Hepatocyte (in vitro differentiated cells): Measurements from ENCODE around the gene SLCO2A1. TPM values are rescaled to one million over a fixed set of nuclear protein-coding genes. Genes with fewer than 3 reads are reported as not detected.

Experiments
- DNase-seq: peaks from one replicate; pipeline ENCODE4 v3.0.0-alpha.2; 2016; ENCODE audit warnings: low spot score
- H2AFZ ChIP-seq: fragments of 200-600 bp; sonication (generic); 2 replicates; pipeline ENCODE4 v1.6.0; 2016; ENCODE audit warnings: antibody characterized with exemption, mild to moderate bottlenecking
- H3K27ac ChIP-seq: fragments of 200-600 bp; sonication (generic); 2 replicates; pipeline ENCODE4 v1.5.1; 2016; ENCODE audit warnings: mild to moderate bottlenecking
- H3K27me3 ChIP-seq: fragments of 200-600 bp; sonication (generic); 2 replicates; pipeline ENCODE4 v1.6.1; 2016
- H3K36me3 ChIP-seq: fragments of 200-600 bp; sonication (generic); replicated peaks from 2 replicates; pipeline ENCODE4 v1.5.1; 2016; ENCODE audit warnings: low read depth; ENCODE audit not compliant: insufficient read depth
- H3K4me1 ChIP-seq: fragments of 200-600 bp; sonication (generic); 2 replicates; pipeline ENCODE4 v1.5.1; 2016; ENCODE audit warnings: mild to moderate bottlenecking, moderate library complexity; ENCODE audit not compliant: insufficient read depth
- H3K4me2 ChIP-seq: fragments of 200-600 bp; sonication (generic); 2 replicates; pipeline ENCODE4 v1.6.0; 2016
- H3K4me3 ChIP-seq: fragments of 200-600 bp; sonication (generic); 2 replicates; pipeline ENCODE4 v1.5.1; 2016; ENCODE audit warnings: mild to moderate bottlenecking
- H3K79me2 ChIP-seq: fragments of 200-600 bp; sonication (generic); 2 replicates; pipeline ENCODE4 v1.6.0; 2017; ENCODE audit warnings: mild to moderate bottlenecking
- H3K9me2 ChIP-seq: fragments of 200-600 bp; sonication (generic); replicated peaks from 2 replicates; pipeline ENCODE4 v1.6.0; 2017; ENCODE audit warnings: mild to moderate bottlenecking; ENCODE audit not compliant: insufficient read depth
- H3K9me3 ChIP-seq: fragments of 200-600 bp; sonication (generic); 2 replicates; pipeline ENCODE4 v1.5.1; 2016; ENCODE audit warnings: low read depth, mild to moderate bottlenecking
- H4K20me1 ChIP-seq: fragments of 200-600 bp; sonication (generic); 2 replicates; pipeline ENCODE4 v1.6.0; 2016; ENCODE audit warnings: mild to moderate bottlenecking; ENCODE audit not compliant: insufficient read depth, poor library complexity, severe bottlenecking
- CTCF ChIP-seq: fragments of 200-600 bp; sonication (generic); IDR thresholded peaks from 2 replicates; pipeline ENCODE4 v1.5.1; 2016; ENCODE audit warnings: antibody characterized with exemption, mild to moderate bottlenecking; ENCODE audit not compliant: poor library complexity
- EZH2 ChIP-seq: fragments of 200-600 bp; sonication (generic); IDR thresholded peaks from 2 replicates; pipeline ENCODE4 v1.6.1; 2016; ENCODE audit warnings: antibody characterized with exemption, mild to moderate bottlenecking, borderline replicate concordance
- EZH2phosphoT487 ChIP-seq: fragments of 200-600 bp; sonication (generic); IDR thresholded peaks from one replicate; pipeline ENCODE4 v1.6.1; 2018; ENCODE audit warnings: antibody characterized with exemption, mild to moderate bottlenecking, low read depth, moderate library complexity; ENCODE audit not compliant: unreplicated experiment, severe bottlenecking
- WGBS: methylation state at CpG from one replicate; pipeline ENCODE4 v1.1.6; 2016; ENCODE audit warnings: low lambda C conversion rate; ENCODE audit errors: missing lambda C conversion rate; 5-methylcytosine and 5-hydroxymethylcytosine counted together
- polyA plus RNA-seq: library from polyadenylated mRNA; unstranded; fragments of >200 nt; fragmentation: Nextera tagmentation; extraction: Ambion mirVana; gene quantifications from 2 replicates; pipeline ENCODE4 v1.2.1, GENCODE V29; 2016
- total RNA-seq: library from RNA; depleted of rRNA; stranded (reverse); fragments of >200 nt; gene quantifications from 2 replicates; pipeline ENCODE4 v1.2.3, GENCODE V29; 2014

SLCO2A1 gene
- total and polyA plus RNA-seq, 2 experiments from 2014 or later: 2.3 to 8.4 TPM

DNA sequence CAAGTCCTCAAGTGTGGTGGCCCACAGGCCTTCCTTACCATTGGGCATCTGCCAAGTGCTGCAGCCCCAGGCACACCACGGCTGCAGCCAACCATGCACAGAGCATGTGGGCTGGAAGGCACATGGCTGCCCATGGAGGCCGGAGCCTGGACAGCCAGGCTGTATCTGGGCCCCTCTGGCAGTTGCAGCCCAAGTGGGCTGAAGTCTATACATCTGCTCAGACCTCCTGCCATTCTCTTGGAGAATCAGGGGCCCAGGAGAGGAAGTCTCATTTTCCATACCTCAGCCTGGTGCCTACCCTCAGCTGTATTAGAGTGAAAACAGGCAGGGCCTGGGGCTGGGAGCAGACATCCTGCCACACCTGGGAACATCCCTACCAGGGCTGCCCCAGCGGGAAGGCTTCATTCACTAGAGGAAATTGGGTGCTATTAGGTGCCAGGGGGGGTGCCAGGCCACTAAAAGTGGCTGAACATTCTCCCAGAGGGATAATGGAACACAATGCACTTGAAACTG is 48.0 kb upstream of the SLCO2A1 start:
- no peak overlapping the region for H3K4me3 ChIP-seq
- no peak for TF ChIP-seq EZH2
- no peak overlapping the region for H3K4me2 ChIP-seq
- 98% methylated on average over 3 of the region's 3 CpGs for WGBS
- no peaks in the 10 kb centered on the region for H3K79me2 ChIP-seq
- H3K36me3 ChIP-seq: no peaks in the 10 kb centered on the region
- H2AFZ ChIP-seq: no peak overlapping the region
- H3K27ac ChIP-seq: no peak overlapping the region
- no peaks in the 10 kb centered on the region for H3K9me3 ChIP-seq
- H4K20me1 ChIP-seq: no peaks in the 10 kb centered on the region
- no peaks in the 10 kb centered on the region for H3K4me1 ChIP-seq
- H3K27me3 ChIP-seq: no peaks in the 10 kb centered on the region
- H3K9me2 ChIP-seq: no peaks in the 10 kb centered on the region
- DNase-seq: no peak

- Histone ChIP-seq H3K4me2 (no peak overlapping the region), H3K27me3 (no peaks in the 10 kb centered on the region), H2AFZ (no peak overlapping the region), H4K20me1 (no peaks in the 10 kb centered on the region), H3K27ac (no peak overlapping the region), H3K36me3 (no peaks in the 10 kb centered on the region), H3K9me3 (no peaks in the 10 kb centered on the region), H3K4me3 (no peak overlapping the region), H3K9me2 (no peaks in the 10 kb centered on the region), H3K79me2 (no peaks in the 10 kb centered on the region), H3K4me1 (no peaks in the 10 kb centered on the region)
- WGBS: 96% methylated on average over 2 of the region's 2 CpGs
- TF ChIP-seq EZH2phosphoT487 (no peak), CTCF (no peak), EZH2 (no peak)
- no peak for DNase-seq
These were observed 47.1 kb upstream of the SLCO2A1 start for GRCh38 chr3:134076851-134077250.

DNA sequence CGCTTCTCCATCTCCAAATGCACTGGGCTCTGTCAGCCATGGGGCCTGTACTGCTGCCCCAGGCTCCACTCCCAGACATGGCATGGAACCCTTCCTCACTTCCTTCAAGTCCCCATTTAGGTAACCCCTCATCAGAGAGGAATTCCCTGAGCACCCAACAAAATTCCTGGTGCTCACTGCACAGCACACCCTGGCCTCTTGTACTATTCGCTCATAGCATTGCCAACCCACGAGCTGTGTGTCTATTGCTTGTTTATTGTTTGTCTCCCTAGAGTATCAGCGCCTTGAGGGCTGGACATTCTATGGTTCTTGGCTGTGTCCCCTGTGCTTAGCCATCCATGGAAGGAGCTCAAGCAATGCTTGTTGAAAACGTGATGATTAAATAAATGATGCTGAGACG is 46.1 kb upstream of the SLCO2A1 start:
- TF ChIP-seq CTCF (no peak), EZH2phosphoT487 (no peak), EZH2 (no peak)
- H2AFZ ChIP-seq: no peak overlapping the region
- no peak overlapping the region for H3K4me2 ChIP-seq
- H3K79me2 ChIP-seq: no peaks in the 10 kb centered on the region
- no peaks in the 10 kb centered on the region for H3K9me3 ChIP-seq
- no peak overlapping the region for H3K4me3 ChIP-seq
- DNase-seq: no peak
- no peaks in the 10 kb centered on the region for H4K20me1 ChIP-seq
- H3K27ac ChIP-seq: no peak overlapping the region
- WGBS: 87% methylated on average over 6 of the region's 6 CpGs
- H3K36me3 ChIP-seq: no peaks in the 10 kb centered on the region
- no peaks in the 10 kb centered on the region for H3K27me3 ChIP-seq
- no peaks in the 10 kb centered on the region for H3K4me1 ChIP-seq
- no peaks in the 10 kb centered on the region for H3K9me2 ChIP-seq

DNA sequence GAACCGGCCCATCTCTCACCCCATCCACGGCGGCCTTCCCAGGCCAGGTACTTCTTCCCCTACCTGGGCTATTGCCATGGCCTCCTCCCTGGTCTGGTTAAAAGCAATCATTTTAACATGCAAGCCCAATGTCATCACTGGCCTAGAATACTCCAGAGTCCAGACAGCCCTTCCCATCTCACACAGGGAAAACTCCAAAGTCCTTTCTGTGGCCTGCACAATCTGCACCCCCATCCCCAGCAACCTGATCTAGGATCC is 45.8 kb upstream of the SLCO2A1 start:
- Histone ChIP-seq H3K4me3 (no peak overlapping the region), H2AFZ (no peak overlapping the region), H3K27ac (no peak overlapping the region), H3K9me3 (no peaks in the 10 kb centered on the region), H3K4me2 (no peak overlapping the region), H3K9me2 (no peaks in the 10 kb centered on the region), H3K79me2 (no peaks in the 10 kb centered on the region), H3K27me3 (no peaks in the 10 kb centered on the region), H3K4me1 (no peaks in the 10 kb centered on the region), H4K20me1 (no peaks in the 10 kb centered on the region), H3K36me3 (no peaks in the 10 kb centered on the region)
- no peak for TF ChIP-seq CTCF
- no peak for TF ChIP-seq EZH2
- no peak for TF ChIP-seq EZH2phosphoT487
- WGBS: 96% methylated on average over 3 of the region's 3 CpGs
- DNase-seq: no peak
